Endothelial cell of umbilical vein (primary cell): ENCODE measurements around the gene OR6X1. TPM values are rescaled to one million over a fixed set of nuclear protein-coding genes. Genes with fewer than 3 reads are reported as not detected.

Experiments
- BruUV-seq: library from RNA; stranded (reverse); fragments of 400-500 nt; replicated peaks from 2 replicates; lab custom pipeline; 2021; lab: Mats Ljungman, UMichigan
- CTCF ChIA-PET: fragments of 300-600, 350-600 bp; sonication (Branson Sonifier 250); formaldehyde crosslinking; loops from one replicate; lab custom pipeline; 2021; ENCODE audit warnings: antibody characterized with exemption, inconsistent platforms; lab: Charles Lee
- POLR2A ChIA-PET: fragments of 300-600, 350-600 bp; sonication (Branson Sonifier 250); formaldehyde crosslinking; loops from one replicate; lab custom pipeline; 2021; ENCODE audit warnings: antibody characterized with exemption, inconsistent platforms; lab: Charles Lee
- DNase-seq: peaks from one replicate; pipeline ENCODE4 v3.0.0-alpha.2; 2011; ENCODE audit warnings: low read depth, low spot score
- FAIRE-seq: peaks from 2 replicates; lab custom pipeline; 2011; peaks lifted over from hg19 to GRCh38; lab: Jason Lieb, UNC
- H2AFZ ChIP-seq: 2 replicates; pipeline ENCODE4 v1.6.0; 2012; ENCODE audit warnings: low read depth, low read length, control low read depth, inconsistent platforms
- H3K27ac ChIP-seq: 2 replicates; pipeline ENCODE4 v1.5.1; 2011; ENCODE audit warnings: low read depth, mild to moderate bottlenecking, control low read depth, low read length, moderate library complexity; ENCODE audit not compliant: insufficient read depth
- H3K27me3 ChIP-seq, 2 experiments: 2 replicates each; pipeline versions ENCODE4 v1.6.0 to v1.6.1; 2011; ENCODE audit warnings: low read length in 2 of 2, mixed read lengths in 1 of 2; ENCODE audit not compliant: control insufficient read depth in 2 of 2, insufficient read depth in 2 of 2
- H3K36me3 ChIP-seq, 2 experiments: 2 replicates in 1 of 2; 3 replicates in 1 of 2; pipeline ENCODE4 v1.5.1; 2011; ENCODE audit warnings: low read length in 2 of 2, mild to moderate bottlenecking in 1 of 2, moderate library complexity in 1 of 2; ENCODE audit not compliant: control insufficient read depth in 2 of 2, insufficient read depth in 2 of 2; ENCODE audit errors: extremely low read depth in 1 of 2
- H3K4me1 ChIP-seq: 3 replicates; pipeline ENCODE4 v1.5.1; 2011; ENCODE audit warnings: mild to moderate bottlenecking, low read length; ENCODE audit not compliant: control insufficient read depth, insufficient read depth; ENCODE audit errors: extremely low read depth
- H3K4me2 ChIP-seq: 2 replicates; pipeline ENCODE4 v1.6.1; 2011; ENCODE audit warnings: low read length, control low read depth, mixed read lengths; ENCODE audit not compliant: insufficient read depth
- H3K4me3 ChIP-seq, 3 experiments: fragments of 200-600 bp in 1 of 3; sonication (generic), shearing (Covaris generic) in 1 of 3; replicated peaks in 1 of 3; 2 replicates each; pipeline ENCODE4 v1.5.1; 2011 to 2016; ENCODE audit warnings: control low read depth in 3 of 3, low read length in 3 of 3, mild to moderate bottlenecking in 2 of 3, inconsistent platforms in 1 of 3, low read depth in 1 of 3, moderate library complexity in 1 of 3; ENCODE audit not compliant: insufficient read depth in 1 of 3
- H3K79me2 ChIP-seq: 2 replicates; pipeline ENCODE4 v1.6.0; 2012; ENCODE audit warnings: low read length, inconsistent platforms; ENCODE audit not compliant: control insufficient read depth, insufficient read depth
- H3K9ac ChIP-seq: replicated peaks from 2 replicates; pipeline ENCODE3; 2011; ENCODE audit warnings: low read length, control low read depth; ENCODE audit not compliant: insufficient read depth; ENCODE audit errors: extremely low read depth
- H3K9me1 ChIP-seq: replicated peaks from 3 replicates; pipeline ENCODE4 v1.6.0; 2011; ENCODE audit warnings: mild to moderate bottlenecking, low read length; ENCODE audit not compliant: control insufficient read depth, insufficient read depth; ENCODE audit errors: extremely low read depth
- H3K9me3 ChIP-seq: replicated peaks from 2 replicates; pipeline ENCODE4 v1.5.1; 2012; ENCODE audit warnings: low read length, inconsistent platforms; ENCODE audit not compliant: control insufficient read depth, insufficient read depth
- H4K20me1 ChIP-seq: replicated peaks from 2 replicates; pipeline ENCODE3; 2011; ENCODE audit warnings: mild to moderate bottlenecking, low read length; ENCODE audit not compliant: control insufficient read depth, insufficient read depth; ENCODE audit errors: extremely low read depth
- EZH2 ChIP-seq: IDR thresholded peaks from 2 replicates; pipeline ENCODE4 v1.6.1; 2012; ENCODE audit warnings: borderline replicate concordance, low read depth, mild to moderate bottlenecking, moderate library complexity, low read length, inconsistent platforms; ENCODE audit not compliant: severe bottlenecking
- FOS ChIP-seq: IDR thresholded peaks from 2 replicates; pipeline ENCODE4 v1.6.1; 2011; ENCODE audit warnings: mild to moderate bottlenecking, low read length, moderate library complexity, borderline replicate concordance; ENCODE audit not compliant: insufficient read depth
- GATA2 ChIP-seq: IDR thresholded peaks from 2 replicates; pipeline ENCODE4 v1.7.0; 2011; ENCODE audit warnings: low read depth, mild to moderate bottlenecking, moderate library complexity, mixed read lengths, low read length; ENCODE audit not compliant: insufficient read length, insufficient read depth
- JUN ChIP-seq: IDR thresholded peaks from 2 replicates; pipeline ENCODE4 v1.6.1; 2011; ENCODE audit warnings: borderline replicate concordance, low read depth; ENCODE audit not compliant: insufficient read length, insufficient read depth
- MAX ChIP-seq: IDR thresholded peaks from 2 replicates; pipeline ENCODE4 v1.6.1; 2011; ENCODE audit not compliant: insufficient read depth, insufficient read length
- MYC ChIP-seq: IDR thresholded peaks from one replicate; pipeline ENCODE4 v1.6.1; 2011; ENCODE audit warnings: mild to moderate bottlenecking, low read depth, low read length
- POLR2A ChIP-seq: IDR thresholded peaks from 2 replicates; pipeline ENCODE4 v1.6.1; 2012; ENCODE audit warnings: low read depth, mild to moderate bottlenecking, control low read depth, low read length
- POLR2AphosphoS5 ChIP-seq: IDR thresholded peaks from 2 replicates; pipeline ENCODE4 v1.6.1; 2012; ENCODE audit warnings: low read depth, mild to moderate bottlenecking, control low read depth, low read length, moderate library complexity; ENCODE audit not compliant: insufficient read depth
- dilution Hi-C: fragments of 300-500 bp; cut with MboI; formaldehyde crosslinking; loops from one replicate; pipeline ENCODE4 v1.15.0; 2019; ENCODE audit warnings: low sequenced_read_pairs; ENCODE audit not compliant: extremely low pct_ligation_motif_present
- intact Hi-C: fragments of 100-400 bp; cut with micrococcal nuclease; formaldehyde crosslinking; loops from one replicate; pipeline ENCODE4 v1.10.0; 2022
- polyA plus RNA-seq, 4 experiments: library from polyadenylated mRNA; depleted of rRNA in 3 of 4; stranded (reverse) in 3 of 4; unstranded in 1 of 4; fragments of >200 nt; gene quantifications; 2 replicates each; pipeline versions ENCODE4 v1.2.1 to v1.2.3, GENCODE V29; 2011 to 2012; ENCODE audit warnings: missing spikeins in 1 of 4
- total RNA-seq: library from RNA; stranded (reverse); gene quantifications from 2 replicates; pipeline ENCODE4 v1.2.3, GENCODE V29; 2021
- TF ChIP-seq, protein P1 (sequence below), 2 donors: IDR thresholded peaks; 1 replicate in 1 of 2; 2 replicates in 1 of 2; pipeline ENCODE4 v1.5.1; 2011; ENCODE audit warnings: low read length in 2 of 2, mild to moderate bottlenecking in 2 of 2, moderate library complexity in 2 of 2, control low read depth in 1 of 2, inconsistent platforms in 1 of 2, low read depth in 1 of 2; ENCODE audit not compliant: insufficient read depth in 1 of 2; ENCODE audit errors: extremely low read depth in 1 of 2

Gene OR6X1
- total and polyA plus RNA-seq, 2 donors (not counting 3 experiments of a cell fraction or from before 2014, with no cell fraction given) = not detected

DNA sequence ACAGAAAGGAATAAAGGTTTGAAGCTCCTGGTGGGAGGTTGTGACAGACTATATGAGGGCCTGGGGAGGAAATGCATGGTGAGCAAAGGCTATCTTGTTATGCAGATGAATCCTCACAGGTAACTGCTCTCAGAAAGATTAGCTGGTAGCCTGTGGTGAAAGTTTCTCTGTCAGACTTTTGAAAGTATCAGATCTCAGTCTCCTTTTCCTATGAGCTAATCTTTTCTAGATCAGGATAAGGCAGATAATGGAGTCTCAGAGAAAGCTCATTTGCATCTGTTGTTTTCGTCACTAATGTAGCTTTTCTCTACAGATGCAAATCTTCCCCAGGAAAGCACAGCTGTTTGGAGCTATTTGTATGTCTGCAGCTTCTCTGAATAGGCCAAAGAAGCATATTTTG, 21.0 kb upstream of the OR6X1 start:
- H4K20me1 ChIP-seq = no peaks in the 10 kb centered on the region
- no peaks in the 10 kb centered on the region for H3K9me3 ChIP-seq
- no peak for TF ChIP-seq MYC
- TF ChIP-seq EZH2 = no peak
- no peak for TF ChIP-seq GATA2
- TF ChIP-seq, protein P1, sequence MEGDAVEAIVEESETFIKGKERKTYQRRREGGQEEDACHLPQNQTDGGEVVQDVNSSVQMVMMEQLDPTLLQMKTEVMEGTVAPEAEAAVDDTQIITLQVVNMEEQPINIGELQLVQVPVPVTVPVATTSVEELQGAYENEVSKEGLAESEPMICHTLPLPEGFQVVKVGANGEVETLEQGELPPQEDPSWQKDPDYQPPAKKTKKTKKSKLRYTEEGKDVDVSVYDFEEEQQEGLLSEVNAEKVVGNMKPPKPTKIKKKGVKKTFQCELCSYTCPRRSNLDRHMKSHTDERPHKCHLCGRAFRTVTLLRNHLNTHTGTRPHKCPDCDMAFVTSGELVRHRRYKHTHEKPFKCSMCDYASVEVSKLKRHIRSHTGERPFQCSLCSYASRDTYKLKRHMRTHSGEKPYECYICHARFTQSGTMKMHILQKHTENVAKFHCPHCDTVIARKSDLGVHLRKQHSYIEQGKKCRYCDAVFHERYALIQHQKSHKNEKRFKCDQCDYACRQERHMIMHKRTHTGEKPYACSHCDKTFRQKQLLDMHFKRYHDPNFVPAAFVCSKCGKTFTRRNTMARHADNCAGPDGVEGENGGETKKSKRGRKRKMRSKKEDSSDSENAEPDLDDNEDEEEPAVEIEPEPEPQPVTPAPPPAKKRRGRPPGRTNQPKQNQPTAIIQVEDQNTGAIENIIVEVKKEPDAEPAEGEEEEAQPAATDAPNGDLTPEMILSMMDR (IDR thresholded peaks at IDR 0.05; ENCODE audit: extremely low read depth in 1 of 2, insufficient read depth in 1 of 2, low read depth in 1 of 2, low read length in 2 of 2) = no peak
- TF ChIP-seq JUN = no peak
- no peak for TF ChIP-seq MAX
- TF ChIP-seq FOS = no peak
- no peak for TF ChIP-seq POLR2AphosphoS5
- no peak for TF ChIP-seq POLR2A
- no peak overlapping the region for H3K4me2 ChIP-seq
- DNase-seq (no peak), FAIRE-seq (no peak)
- no peaks in the 10 kb centered on the region for H3K9me1 ChIP-seq
- no peaks in the 10 kb centered on the region for H3K36me3 ChIP-seq
- H3K4me3 ChIP-seq = no peak overlapping the region
- H3K27me3 ChIP-seq = no peaks in the 10 kb centered on the region
- CTCF ChIA-PET = interaction anchor here (0.7 to 1.5 kb wide), 4 partner anchors 9 to 294 kb away, joined by 3 read pairs; no protein-coding TSS in a partner anchor
- intact Hi-C loops = no loop called here
- no peak overlapping the region for H3K27ac ChIP-seq
- no peak overlapping the region for H3K9ac ChIP-seq
- no peak overlapping the region for H2AFZ ChIP-seq
- no peaks in the 10 kb centered on the region for H3K4me1 ChIP-seq
- no peaks in the 10 kb centered on the region for H3K79me2 ChIP-seq
- no TSS peak for BruUV-seq
- dilution Hi-C loops = no loop called here
- POLR2A ChIA-PET = no interaction called here
